ENCODE data around the gene POU2F1.

The POU2F1 gene

GRCh38 chr1:167263819-167264464 lies 43.3 kb downstream of the POU2F1 start:
- peaks cover 19% of the 10 kb centered on the region; the same call in 1 of the 2 replicates for H4K20me1 ChIP-seq

GRCh38 chr1:167266965-167267364 lies 46.3 kb downstream of the POU2F1 start:
- H3K36me3 ChIP-seq: no peaks in the 10 kb centered on the region
- no peak overlapping the region for H3K9ac ChIP-seq
- no peak overlapping the region for H3K4me3 ChIP-seq
- no peak overlapping the region for H3K27ac ChIP-seq
- H3K9me3 ChIP-seq: no peaks in the 10 kb centered on the region
- H4K20me1 ChIP-seq: peaks cover 20% of the 10 kb centered on the region; the same call in 1 of the 2 replicates
- H3K27me3 ChIP-seq: no peaks in the 10 kb centered on the region
- H3K4me2 ChIP-seq: no peak overlapping the region
- H3K4me1 ChIP-seq: peaks cover 30% of the 10 kb centered on the region
- no peak for TF ChIP-seq Cebpa-rat (IDR thresholded peaks at IDR 0.05)

More at GRCh38 chr1:167263819-167264464, 43.3 kb downstream of the POU2F1 start:
- Histone ChIP-seq H3K9ac (no peak overlapping the region), H3K4me2 (peak overlapping the region; percentile 24; the same call in 1 of the 2 replicates), H3K27ac (no peak overlapping the region), H3K27me3 (no peaks in the 10 kb centered on the region), H3K36me3 (no peaks in the 10 kb centered on the region), H3K4me3 (no peak overlapping the region), H3K4me1 (peaks cover 41% of the 10 kb centered on the region), H3K9me3 (no peaks in the 10 kb centered on the region)
- no peak for TF ChIP-seq Cebpa-rat (IDR thresholded peaks at IDR 0.05)

GRCh38 chr1:167268347-167268787 lies 47.7 kb downstream of the POU2F1 start:
- Histone ChIP-seq H3K27me3 (no peaks in the 10 kb centered on the region), H4K20me1 (peaks cover 26% of the 10 kb centered on the region; the same call in 1 of the 2 replicates), H3K27ac (no peak overlapping the region), H3K4me3 (no peak overlapping the region), H3K9ac (no peak overlapping the region), H3K4me1 (peaks cover 23% of the 10 kb centered on the region), H3K36me3 (no peaks in the 10 kb centered on the region), H3K4me2 (no peak overlapping the region), H3K9me3 (no peaks in the 10 kb centered on the region)
- no peak for TF ChIP-seq Cebpa-rat (IDR thresholded peaks at IDR 0.05)

- TF ChIP-seq Cebpa-rat (IDR thresholded peaks at IDR 0.05): no peak
- Histone ChIP-seq H3K9ac (no peak overlapping the region), H3K4me1 (peaks cover 14% of the 10 kb centered on the region), H3K9me3 (no peaks in the 10 kb centered on the region), H3K4me3 (no peak overlapping the region), H3K27me3 (no peaks in the 10 kb centered on the region), H3K36me3 (no peaks in the 10 kb centered on the region), H3K27ac (no peak overlapping the region), H3K4me2 (no peak overlapping the region), H4K20me1 (peaks cover 15% of the 10 kb centered on the region; the same call in 1 of the 2 replicates)
Measured at GRCh38 chr1:167270349-167271092, 49.8 kb downstream of the POU2F1 start.

- no peak overlapping the region for H3K4me2 ChIP-seq
- no peak overlapping the region for H3K9ac ChIP-seq
- H3K9me3 ChIP-seq: no peaks in the 10 kb centered on the region
- no peak overlapping the region for H3K4me3 ChIP-seq
- no peak for TF ChIP-seq Cebpa-rat (IDR thresholded peaks at IDR 0.05)
- H4K20me1 ChIP-seq: peaks cover 15% of the 10 kb centered on the region; the same call in 1 of the 2 replicates
- no peaks in the 10 kb centered on the region for H3K36me3 ChIP-seq
- H3K27ac ChIP-seq: no peak overlapping the region
- H3K4me1 ChIP-seq: peaks cover 19% of the 10 kb centered on the region
- H3K27me3 ChIP-seq: no peaks in the 10 kb centered on the region
Measured at GRCh38 chr1:167272369-167272957, 51.8 kb downstream of the POU2F1 start.

GRCh38 chr1:167273027-167273800 lies 52.5 kb downstream of the POU2F1 start:
- no peak overlapping the region for H3K4me2 ChIP-seq
- no peaks in the 10 kb centered on the region for H3K9me3 ChIP-seq
- H3K4me3 ChIP-seq: no peak overlapping the region
- no peaks in the 10 kb centered on the region for H3K36me3 ChIP-seq
- TF ChIP-seq Cebpa-rat (IDR thresholded peaks at IDR 0.05): no peak
- no peaks in the 10 kb centered on the region for H3K27me3 ChIP-seq
- no peak overlapping the region for H3K9ac ChIP-seq
- H3K27ac ChIP-seq: 0 out of 2 replicates have a peak overlapping the region, but pooled peaks have one; percentile 4
- H4K20me1 ChIP-seq: peaks cover 14% of the 10 kb centered on the region; the same call in 1 of the 2 replicates
- peaks cover 19% of the 10 kb centered on the region for H3K4me1 ChIP-seq

- no peak overlapping the region for H3K4me2 ChIP-seq
- no peak overlapping the region for H3K4me3 ChIP-seq
- no peaks in the 10 kb centered on the region for H3K36me3 ChIP-seq
- H3K27ac ChIP-seq: no peak overlapping the region
- no peaks in the 10 kb centered on the region for H3K27me3 ChIP-seq
- no peak for TF ChIP-seq Cebpa-rat (IDR thresholded peaks at IDR 0.05)
- H3K9ac ChIP-seq: no peak overlapping the region
- peaks cover 19% of the 10 kb centered on the region for H3K4me1 ChIP-seq
- no peaks in the 10 kb centered on the region for H3K9me3 ChIP-seq
- peaks cover 6% of the 10 kb centered on the region; the same call in 1 of the 2 replicates for H4K20me1 ChIP-seq
Measured at GRCh38 chr1:167274061-167274460, 53.4 kb downstream of the POU2F1 start.

- no peak overlapping the region for H3K9ac ChIP-seq
- H3K4me2 ChIP-seq: no peak overlapping the region
- H3K4me3 ChIP-seq: no peak overlapping the region
- peaks cover 13% of the 10 kb centered on the region for H3K4me1 ChIP-seq
- TF ChIP-seq Cebpa-rat (IDR thresholded peaks at IDR 0.05): no peak
- H3K27me3 ChIP-seq: no peaks in the 10 kb centered on the region
- peaks cover 6% of the 10 kb centered on the region; the same call in 1 of the 2 replicates for H3K9me3 ChIP-seq
- peaks cover 6% of the 10 kb centered on the region for H4K20me1 ChIP-seq
- H3K36me3 ChIP-seq: no peaks in the 10 kb centered on the region
- no peak overlapping the region for H3K27ac ChIP-seq
Measured at GRCh38 chr1:167276969-167277368, 56.3 kb downstream of the POU2F1 start.

- Histone ChIP-seq H3K9ac (no peak overlapping the region), H3K9me3 (peaks cover 11% of the 10 kb centered on the region; the same call in 1 of the 2 replicates), H4K20me1 (no peaks in the 10 kb centered on the region; the same call in 1 of the 2 replicates), H3K36me3 (no peaks in the 10 kb centered on the region), H3K4me3 (no peak overlapping the region), H3K27ac (no peak overlapping the region), H3K4me2 (no peak overlapping the region), H3K4me1 (peaks cover 6% of the 10 kb centered on the region), H3K27me3 (no peaks in the 10 kb centered on the region)
- TF ChIP-seq Cebpa-rat (IDR thresholded peaks at IDR 0.05): no peak
Measured at GRCh38 chr1:167278497-167278896, 57.8 kb downstream of the POU2F1 start.
